Activated CD4-positive, alpha-beta memory T cell treated with anti-CD3 and anti-CD28 coated beads, Interleukin-2, amount 10 ng/mL, durations not matched to agents 7 days and 5 days (primary cell): ENCODE measurements around the gene IZUMO4. TPM values are rescaled to one million over a fixed set of nuclear protein-coding genes. Genes with fewer than 3 reads are reported as not detected.
A peak's percentile ranks its signal among the peaks of the same experiment; 100 is the strongest.
"Not testable (repeated sequence)": the region's sequence is repeated elsewhere in the genome, so short reads cannot be mapped to it uniquely, and the experiment has no call there.

Experiments used
- CTCF ChIA-PET: fragments of 350-600 bp; sonication (Branson Sonifier 250); formaldehyde crosslinking; loops from one replicate; lab custom pipeline; 2021; ENCODE audit warnings: antibody characterized with exemption, inconsistent platforms; lab: Charles Lee
- POLR2A ChIA-PET: fragments of 350-600 bp; sonication (Branson Sonifier 250); formaldehyde crosslinking; loops from one replicate; lab custom pipeline; 2021; ENCODE audit warnings: antibody characterized with exemption; lab: Charles Lee
- DNase-seq: peaks from one replicate; pipeline ENCODE4 v3.0.0-alpha.2; 2020
- H3K27ac Mint-ChIP-seq: one replicate; pipeline ENCODE4 v1.8.0; 2021; ENCODE audit warnings: mild to moderate bottlenecking, mixed read lengths
- H3K27me3 Mint-ChIP-seq: one replicate; pipeline ENCODE4 v1.8.0; 2021; ENCODE audit warnings: mixed read lengths
- H3K36me3 Mint-ChIP-seq: one replicate; pipeline ENCODE4 v1.8.0; 2021; ENCODE audit warnings: low read depth, mixed read lengths
- H3K4me1 Mint-ChIP-seq: one replicate; pipeline ENCODE4 v1.8.0; 2021; ENCODE audit warnings: mixed read lengths
- H3K4me3 Mint-ChIP-seq: one replicate; pipeline ENCODE4 v1.8.0; 2021; ENCODE audit warnings: mild to moderate bottlenecking, mixed read lengths
- H3K9me3 Mint-ChIP-seq: one replicate; pipeline ENCODE4 v1.8.0; 2021; ENCODE audit warnings: mixed read lengths
- total RNA-seq, 2 experiments: library from RNA; stranded (reverse); gene quantifications; one replicate each; pipeline ENCODE4 v1.2.3, GENCODE V29; 2021

The IZUMO4 gene
- total RNA-seq, 2 experiments from 2014 or later, result 10.3 to 10.5 TPM

DNA sequence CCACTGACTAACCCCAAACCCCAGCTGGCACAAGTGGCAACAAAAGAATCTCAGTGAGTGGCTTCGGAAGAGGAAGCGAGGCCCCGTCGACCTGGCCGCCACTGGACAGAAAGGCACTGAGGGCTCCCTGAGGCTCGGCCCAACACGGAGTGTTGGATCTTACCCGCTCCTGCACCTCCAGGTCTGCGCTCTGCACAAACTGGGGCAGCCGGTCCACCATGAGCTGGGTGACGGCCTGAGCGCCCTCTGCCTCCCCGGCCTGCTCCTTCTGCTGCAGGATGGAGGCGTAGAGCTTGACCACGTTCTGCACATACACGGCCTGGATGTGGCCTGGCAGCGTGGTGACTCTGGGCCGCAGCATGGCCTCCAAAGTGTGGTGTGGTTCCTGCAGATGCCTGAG lies 21.7 kb downstream of the IZUMO4 start:
- H3K4me1 Mint-ChIP-seq, result no peaks in the 10 kb centered on the region
- ChIA-PET CTCF (no interaction called here), POLR2A (no interaction called here)
- no peak for DNase-seq
- H3K36me3 Mint-ChIP-seq, result peaks cover 60% of the 10 kb centered on the region
- H3K27ac Mint-ChIP-seq, result no peak overlapping the region
- no peaks in the 10 kb centered on the region for H3K9me3 Mint-ChIP-seq
- no peak overlapping the region for H3K4me3 Mint-ChIP-seq
- H3K27me3 Mint-ChIP-seq, result no peaks in the 10 kb centered on the region

DNA sequence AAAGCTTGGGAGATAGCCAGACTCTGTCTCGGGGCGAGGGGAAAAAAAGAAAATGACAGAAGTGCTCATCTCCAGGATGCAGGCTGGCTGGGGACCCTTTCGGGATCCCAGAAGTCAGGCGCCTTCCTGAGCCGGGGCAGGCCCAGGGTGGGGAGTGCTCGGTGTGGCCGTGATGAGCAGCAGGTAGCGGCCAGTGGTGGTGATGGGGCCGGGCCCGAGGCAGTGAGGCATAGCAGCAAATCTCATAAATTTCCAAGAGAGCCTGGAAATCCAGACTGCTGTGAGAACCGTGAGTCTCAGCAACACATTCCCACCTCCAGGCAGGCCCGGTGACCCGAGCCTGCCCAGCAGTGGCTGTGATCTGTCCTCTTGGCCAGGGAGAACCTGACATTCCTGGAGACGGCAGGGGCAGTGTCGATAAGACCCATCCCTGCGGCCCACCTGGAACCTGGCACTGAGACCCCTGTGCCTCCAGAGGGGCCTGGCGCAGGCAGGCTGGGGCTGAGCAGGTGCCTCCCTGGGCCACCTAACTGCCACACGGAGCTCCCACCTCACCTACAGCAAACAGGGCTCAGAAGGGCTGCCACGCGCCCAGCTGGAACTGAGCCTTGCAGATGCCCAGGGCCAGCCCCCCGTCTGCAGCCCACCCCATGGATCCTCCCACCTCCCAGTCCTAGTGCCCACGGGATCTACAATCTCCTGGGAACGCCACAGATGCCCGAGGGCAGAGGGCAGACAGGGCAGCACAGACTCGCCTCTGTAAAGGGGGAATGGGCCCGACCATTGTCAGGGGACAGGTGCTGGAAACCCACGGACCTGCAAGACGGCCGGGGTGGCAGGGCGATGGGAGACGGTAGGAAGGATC lies 23.4 kb downstream of the IZUMO4 start:
- Mint-ChIP-seq H3K9me3 (no peaks in the 10 kb centered on the region), H3K4me1 (no peaks in the 10 kb centered on the region), H3K27me3 (no peaks in the 10 kb centered on the region), H3K27ac (no peak overlapping the region), H3K4me3 (no peak overlapping the region), H3K36me3 (peaks cover 47% of the 10 kb centered on the region)
- DNase-seq, result no peak
- ChIA-PET POLR2A (no interaction called here), CTCF (interaction anchor here (0.7 kb wide), 1 partner anchor 101 kb away, joined by 4 read pairs; no protein-coding TSS in a partner anchor)

DNA sequence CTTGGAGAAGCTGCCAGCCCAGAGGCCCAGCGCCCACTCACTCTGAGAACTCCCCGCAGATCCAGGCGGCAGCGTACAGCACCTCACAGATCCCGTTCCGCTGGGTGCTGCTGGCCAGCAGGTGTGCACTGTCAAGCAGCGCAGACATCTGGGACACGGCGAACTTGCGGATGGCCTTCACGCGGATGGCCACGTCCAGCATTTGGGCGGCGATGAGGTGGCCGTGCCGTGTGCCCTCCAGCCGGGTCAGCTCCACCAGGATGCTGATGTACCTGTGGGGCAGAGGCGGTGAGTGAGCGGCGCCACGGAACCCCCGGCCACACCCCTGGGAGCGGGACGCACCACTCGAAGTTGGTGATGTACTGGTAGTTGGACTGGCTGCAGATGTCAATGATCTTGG lies 24.1 kb downstream of the IZUMO4 start:
- Mint-ChIP-seq H3K9me3 (no peaks in the 10 kb centered on the region), H3K27me3 (no peaks in the 10 kb centered on the region), H3K4me1 (no peaks in the 10 kb centered on the region), H3K4me3 (no peak overlapping the region), H3K27ac (no peak overlapping the region), H3K36me3 (peaks cover 45% of the 10 kb centered on the region)
- POLR2A ChIA-PET, result no interaction called here
- CTCF ChIA-PET, result no interaction called here
- no peak for DNase-seq

DNA sequence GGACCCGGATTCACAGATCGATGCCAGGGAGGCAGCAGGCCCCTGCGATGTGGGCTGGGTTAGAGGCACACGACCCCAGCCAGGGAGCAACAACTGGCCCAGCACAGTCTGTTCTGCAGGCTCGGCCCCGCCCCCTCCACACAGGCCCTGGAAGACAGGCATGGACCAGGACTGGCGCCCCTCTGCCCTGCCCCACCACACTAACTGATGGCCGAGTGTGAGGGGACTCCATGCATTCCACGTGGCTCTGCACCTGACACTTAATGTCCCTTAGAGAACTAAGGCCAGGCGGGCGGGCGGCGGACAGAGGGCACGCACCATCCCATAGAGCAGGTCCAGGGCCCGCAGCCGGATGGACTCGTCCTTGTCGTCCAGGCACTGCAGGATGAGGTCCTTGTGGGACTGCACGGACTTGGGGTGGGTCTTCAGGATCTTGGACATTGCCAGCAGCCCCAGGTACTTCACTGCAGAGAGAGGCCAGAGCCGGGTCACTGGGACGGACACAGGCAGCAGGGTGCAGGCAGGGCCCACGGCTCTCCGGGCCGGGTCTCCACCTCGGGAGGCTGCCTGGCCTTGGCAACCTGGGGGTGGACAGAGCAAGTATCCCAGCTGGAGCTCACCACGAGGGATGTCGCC lies 24.8 kb downstream of the IZUMO4 start:
- CTCF ChIA-PET, result no interaction called here
- H3K27me3 Mint-ChIP-seq, result no peaks in the 10 kb centered on the region
- POLR2A ChIA-PET, result no interaction called here
- H3K36me3 Mint-ChIP-seq, result peaks cover 48% of the 10 kb centered on the region
- no peaks in the 10 kb centered on the region for H3K9me3 Mint-ChIP-seq
- no peak for DNase-seq
- no peak overlapping the region for H3K27ac Mint-ChIP-seq
- H3K4me1 Mint-ChIP-seq, result no peaks in the 10 kb centered on the region
- no peak overlapping the region for H3K4me3 Mint-ChIP-seq

DNA sequence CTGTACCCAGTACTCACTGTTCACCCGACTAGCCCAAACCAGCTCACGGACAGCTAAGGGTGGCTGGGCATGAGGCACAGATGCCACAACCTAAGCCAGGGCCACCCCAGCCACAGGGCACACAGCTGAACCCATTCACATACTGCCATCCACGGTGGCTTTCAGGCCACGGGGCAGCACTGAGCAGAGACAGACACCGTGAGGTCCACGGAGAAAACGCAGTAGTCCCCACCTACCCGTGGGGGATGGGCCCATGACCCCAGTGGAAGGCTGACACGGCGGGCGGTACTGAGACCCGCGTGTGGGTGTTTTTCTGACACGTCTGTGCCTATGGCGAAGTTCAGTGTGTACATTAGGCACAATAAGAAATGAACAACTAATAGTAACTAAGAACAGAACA lies 25.5 kb downstream of the IZUMO4 start:
- Mint-ChIP-seq H3K4me1 (no peaks in the 10 kb centered on the region), H3K27me3 (no peaks in the 10 kb centered on the region), H3K36me3 (peaks cover 53% of the 10 kb centered on the region), H3K9me3 (no peaks in the 10 kb centered on the region), H3K4me3 (no peak overlapping the region), H3K27ac (no peak overlapping the region)
- POLR2A ChIA-PET, result no interaction called here
- CTCF ChIA-PET, result no interaction called here
- DNase-seq, result no peak

DNA sequence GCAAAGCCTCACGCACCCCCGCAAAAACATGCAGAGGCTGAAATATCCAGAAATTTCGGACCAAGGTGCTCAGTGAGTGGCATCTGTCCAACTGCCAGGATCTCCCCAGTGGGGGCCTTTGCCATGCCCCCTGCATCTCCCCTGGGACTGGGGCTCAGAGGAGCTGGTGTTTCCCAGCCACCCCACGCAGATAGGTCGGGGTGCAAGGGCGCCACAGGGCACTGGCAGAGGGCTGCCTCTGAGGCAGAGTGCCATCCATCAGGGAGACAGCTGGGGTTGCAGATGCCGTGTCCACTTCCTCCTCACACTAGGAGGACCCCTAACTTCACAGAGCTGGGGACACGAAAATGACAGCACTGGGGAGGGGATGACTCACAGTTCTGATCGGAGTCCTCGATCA lies 26.3 kb downstream of the IZUMO4 start:
- ChIA-PET POLR2A (no interaction called here), CTCF (no interaction called here)
- Mint-ChIP-seq H3K4me1 (no peaks in the 10 kb centered on the region), H3K4me3 (no peak overlapping the region), H3K27ac (no peak overlapping the region), H3K9me3 (no peaks in the 10 kb centered on the region), H3K36me3 (peaks cover 53% of the 10 kb centered on the region), H3K27me3 (no peaks in the 10 kb centered on the region)
- DNase-seq, result no peak

DNA sequence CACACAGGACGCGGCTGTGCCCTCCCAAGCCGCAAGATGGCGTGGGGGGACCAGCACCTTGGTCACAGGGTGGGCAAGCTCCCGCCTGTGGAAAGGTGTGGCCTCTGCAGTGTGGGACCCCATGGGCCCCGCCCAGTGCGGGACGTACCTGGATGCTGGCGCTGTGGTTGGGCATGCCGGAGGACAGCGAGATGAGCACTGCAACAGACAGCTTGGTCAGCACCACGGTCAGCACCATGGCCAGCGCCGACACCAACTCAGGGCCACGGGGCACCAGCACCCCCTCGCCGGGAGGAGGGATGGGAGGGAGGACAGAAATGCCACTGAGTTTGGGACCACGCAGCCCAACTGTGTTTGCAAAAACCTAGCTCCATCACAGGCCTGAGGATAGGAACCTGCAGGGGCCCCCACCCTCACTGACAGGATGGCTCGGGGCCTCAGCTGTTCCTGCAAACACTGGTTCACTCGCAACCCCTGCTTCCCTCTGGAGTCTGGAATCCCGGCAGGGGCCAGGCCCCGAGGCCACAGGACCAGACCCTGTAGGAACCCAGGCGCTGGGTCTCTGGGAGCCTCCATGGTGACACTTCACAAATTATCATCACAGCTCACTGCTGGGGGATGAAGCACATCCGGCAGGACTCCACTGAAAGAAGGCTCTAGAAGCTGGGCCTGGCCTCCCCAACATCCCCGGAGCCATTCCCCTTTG lies 27.1 kb downstream of the IZUMO4 start:
- Mint-ChIP-seq H3K36me3 (peaks cover 45% of the 10 kb centered on the region), H3K4me1 (no peaks in the 10 kb centered on the region), H3K27ac (no peak overlapping the region), H3K9me3 (no peaks in the 10 kb centered on the region), H3K27me3 (no peaks in the 10 kb centered on the region), H3K4me3 (no peak overlapping the region)
- DNase-seq, result peak; percentile 28
- CTCF ChIA-PET, result no interaction called here
- POLR2A ChIA-PET, result interaction anchor here (0.5 to 0.7 kb wide), 2 partner anchors 27 to 39 kb away, joined by 3 to 5 read pairs; no protein-coding TSS in a partner anchor

DNA sequence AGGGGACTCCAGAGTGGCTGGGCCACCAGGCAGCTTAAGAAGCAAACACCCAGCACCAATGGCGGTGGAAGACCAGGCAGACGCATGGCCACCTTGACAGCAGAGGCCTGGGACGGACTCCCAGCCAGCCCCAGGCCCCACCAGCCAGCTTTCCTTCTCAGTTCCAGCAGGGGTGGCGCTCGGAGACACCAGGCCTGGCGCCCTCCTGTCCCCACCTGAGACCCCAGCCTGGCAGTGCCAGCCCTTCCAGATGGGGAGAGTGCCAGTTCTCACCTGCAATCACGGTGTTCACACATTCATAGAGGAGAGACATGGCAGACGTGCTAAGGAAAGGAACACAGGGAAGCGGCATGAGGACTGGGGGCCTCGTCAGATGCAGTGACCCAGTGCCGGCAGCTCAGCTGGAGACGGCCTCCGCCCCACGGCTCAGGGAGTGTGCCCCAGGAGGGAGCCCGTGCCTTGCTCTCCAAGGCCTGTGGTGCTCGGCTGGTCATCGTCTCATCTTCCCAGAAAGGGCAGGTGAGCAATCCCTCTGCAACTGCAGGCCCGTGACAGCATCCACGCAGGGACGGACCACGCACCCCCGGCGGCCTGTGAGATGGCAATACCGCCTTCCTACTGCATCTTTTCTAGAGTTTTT lies 30.3 kb downstream of the IZUMO4 start:
- Mint-ChIP-seq H3K4me3 (no peak overlapping the region), H3K36me3 (peaks cover 40% of the 10 kb centered on the region), H3K27ac (no peak overlapping the region), H3K9me3 (no peaks in the 10 kb centered on the region), H3K27me3 (no peaks in the 10 kb centered on the region), H3K4me1 (no peaks in the 10 kb centered on the region)
- DNase-seq, result no peak
- POLR2A ChIA-PET, result no interaction called here
- CTCF ChIA-PET, result no interaction called here

DNA sequence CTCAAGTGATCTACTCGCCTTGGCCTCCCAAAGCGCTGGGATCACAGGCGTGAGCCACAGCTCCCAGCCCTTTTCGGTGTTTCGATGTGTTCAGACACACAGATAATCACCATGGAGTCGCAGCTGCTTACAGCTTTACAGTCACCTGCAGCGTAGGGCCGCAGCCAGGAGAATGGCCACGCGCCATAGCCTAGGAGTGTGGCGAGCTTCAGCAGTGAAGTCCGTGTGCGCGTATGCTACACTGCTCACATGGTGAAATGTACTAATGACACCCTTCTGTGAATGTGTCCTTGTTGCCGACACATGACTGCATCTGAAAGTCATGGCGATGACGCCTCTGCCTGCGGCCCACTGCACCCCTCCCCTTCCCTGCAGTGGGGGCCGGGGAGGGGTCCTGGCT lies 31.0 kb downstream of the IZUMO4 start:
- POLR2A ChIA-PET, result no interaction called here
- Mint-ChIP-seq H3K4me1 (no peaks in the 10 kb centered on the region), H3K27ac (no peak overlapping the region), H3K9me3 (no peaks in the 10 kb centered on the region), H3K27me3 (no peaks in the 10 kb centered on the region), H3K36me3 (peaks cover 39% of the 10 kb centered on the region), H3K4me3 (no peak overlapping the region)
- CTCF ChIA-PET, result no interaction called here
- no peak for DNase-seq

DNA sequence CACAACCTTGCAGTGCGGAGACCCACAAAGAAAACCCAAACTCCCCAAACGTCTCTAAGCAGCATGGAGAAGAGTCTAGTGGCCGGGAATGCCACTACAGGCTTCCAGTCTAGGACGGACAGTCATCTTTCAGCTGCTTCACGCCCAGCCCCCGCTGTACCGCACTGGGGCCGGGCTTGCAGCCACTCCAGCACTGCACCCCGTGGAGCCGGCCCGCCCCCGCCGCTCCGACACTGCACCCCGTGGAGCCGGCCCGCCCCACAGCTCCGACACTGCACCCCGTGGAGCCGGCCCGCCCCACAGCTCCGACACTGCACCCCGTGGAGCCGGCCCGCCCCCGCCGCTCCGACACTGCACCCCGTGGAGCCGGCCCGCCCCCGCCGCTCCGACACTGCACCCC lies 31.5 kb downstream of the IZUMO4 start:
- CTCF ChIA-PET, POLR2A ChIA-PET, H3K9me3 Mint-ChIP-seq, H3K4me3 Mint-ChIP-seq, DNase-seq, H3K27ac Mint-ChIP-seq, H3K4me1 Mint-ChIP-seq, H3K27me3 Mint-ChIP-seq: not testable (repeated sequence)
- H3K36me3 Mint-ChIP-seq, result peaks cover 42% of the 10 kb centered on the region

DNA sequence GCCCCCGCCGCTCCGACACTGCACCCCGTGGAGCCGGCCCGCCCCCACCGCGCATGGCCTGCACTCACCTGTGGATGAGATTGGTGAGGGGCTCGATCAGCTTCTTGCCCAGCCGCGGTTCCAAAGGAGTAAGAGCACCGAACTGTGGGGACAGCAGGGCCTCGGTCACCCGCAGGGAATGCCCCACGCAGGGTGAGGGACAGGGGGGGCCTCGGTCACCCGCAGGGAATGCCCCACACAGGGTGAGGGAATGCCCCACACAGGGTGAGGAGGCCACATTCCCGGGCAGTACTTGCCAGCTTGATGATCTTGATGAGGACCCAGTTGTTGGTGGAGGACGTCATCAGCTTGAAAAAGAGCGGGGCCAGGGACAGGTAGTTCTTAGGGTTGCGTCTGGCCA lies 32.3 kb downstream of the IZUMO4 start:
- Mint-ChIP-seq H3K9me3 (no peaks in the 10 kb centered on the region), H3K4me3 (no peak overlapping the region)
- POLR2A ChIA-PET, result no interaction called here

DNA sequence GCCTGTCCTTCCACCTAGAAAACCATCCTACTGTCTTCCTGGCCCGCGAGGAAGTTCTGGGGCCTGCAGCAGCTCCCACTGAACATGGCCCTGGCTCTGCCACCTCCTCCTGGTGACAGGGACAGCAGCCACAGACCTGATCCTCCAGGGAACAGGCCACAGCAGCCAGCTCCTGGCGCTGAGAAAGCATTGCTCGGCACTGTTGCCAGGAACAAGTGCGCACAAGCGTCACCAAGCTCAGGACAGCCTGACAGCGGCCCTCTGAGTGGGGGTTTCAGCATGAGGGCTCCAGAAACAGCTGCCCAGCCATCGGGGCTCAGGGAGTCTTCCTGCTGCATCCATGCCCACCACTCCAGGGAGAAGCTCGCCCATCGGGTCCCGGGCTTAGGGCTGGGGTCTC lies 32.8 kb downstream of the IZUMO4 start:
- Mint-ChIP-seq H3K4me3 (no peak overlapping the region), H3K4me1 (no peaks in the 10 kb centered on the region), H3K27ac (no peak overlapping the region), H3K9me3 (no peaks in the 10 kb centered on the region), H3K36me3 (peaks cover 43% of the 10 kb centered on the region), H3K27me3 (no peaks in the 10 kb centered on the region)
- POLR2A ChIA-PET, result no interaction called here
- DNase-seq, result no peak
- CTCF ChIA-PET, result no interaction called here

More for the DNA sequence above, 32.3 kb downstream of the IZUMO4 start:
- CTCF ChIA-PET, result no interaction called here
- Mint-ChIP-seq H3K27ac (no peak overlapping the region), H3K27me3 (no peaks in the 10 kb centered on the region), H3K36me3 (peaks cover 43% of the 10 kb centered on the region), H3K4me1 (no peaks in the 10 kb centered on the region)
- no peak for DNase-seq
